Panc1 (cell line): ENCODE results near the gene ZNF684. TPM values are rescaled to one million over a fixed set of nuclear protein-coding genes. Genes with fewer than 3 reads are reported as not detected.
A peak's percentile ranks its signal among the peaks of the same experiment; 100 is the strongest.

Source experiments
- ATAC-seq: fragments of 200-7000 bp; cut with Tn5 transposase; 2 replicates; pipeline ENCODE4 v1.9.1; 2020; ENCODE audit warnings: mild to moderate bottlenecking, moderate library complexity
- BruUV-seq: library from RNA; stranded (reverse); fragments of 400-500 nt; replicated peaks from 2 replicates; lab custom pipeline; 2021; lab: Mats Ljungman, UMichigan
- CTCF ChIA-PET: fragments of 300-600 bp; sonication (Branson Sonifier 250); formaldehyde crosslinking; loops from one replicate; lab custom pipeline; 2022; ENCODE audit warnings: antibody characterized with exemption; lab: Charles Lee
- POLR2A ChIA-PET: fragments of 300-600 bp; sonication (Branson Sonifier 250); formaldehyde crosslinking; loops from one replicate; lab custom pipeline; 2022; ENCODE audit warnings: antibody characterized with exemption; lab: Charles Lee
- DNase-seq: peaks from one replicate; pipeline ENCODE4 v3.0.0-alpha.2; 2010; ENCODE audit warnings: low read depth, low spot score
- H3K27ac ChIP-seq: 2 replicates; pipeline ENCODE4 v1.5.1; 2011; ENCODE audit warnings: mild to moderate bottlenecking, low read length, inconsistent platforms
- H3K27me3 ChIP-seq: fragments of 200-500 bp; sonication (Bioruptor generic); 2 replicates; pipeline ENCODE4 v1.6.0; 2014; ENCODE audit warnings: low read length, inconsistent platforms; ENCODE audit not compliant: control insufficient read depth, insufficient read depth
- H3K36me3 ChIP-seq: fragments of 200-500 bp; sonication (Bioruptor generic); 2 replicates; pipeline ENCODE4 v1.5.1; 2014; ENCODE audit warnings: inconsistent platforms, mild to moderate bottlenecking, low read length, moderate library complexity; ENCODE audit not compliant: control insufficient read depth, insufficient read depth
- H3K4me1 ChIP-seq: 2 replicates; pipeline ENCODE4 v1.5.1; 2011; ENCODE audit warnings: inconsistent platforms, mild to moderate bottlenecking, low read length, moderate library complexity; ENCODE audit not compliant: control insufficient read depth, insufficient read depth
- H3K4me3 ChIP-seq, 2 experiments: 2 replicates each; pipeline ENCODE4 v1.5.1; 2011 to 2012; ENCODE audit warnings: low read depth in 2 of 2, low read length in 2 of 2, mild to moderate bottlenecking in 2 of 2, inconsistent platforms in 1 of 2, moderate library complexity in 1 of 2
- H3K9me3 ChIP-seq: fragments of 200-500 bp; sonication (Bioruptor generic); 2 replicates; pipeline ENCODE4 v1.5.1; 2014; ENCODE audit warnings: low read depth, mild to moderate bottlenecking, inconsistent platforms, low read length, moderate library complexity; ENCODE audit not compliant: control insufficient read depth, insufficient read depth
- POLR2AphosphoS5 ChIP-seq: IDR thresholded peaks from 2 replicates; pipeline ENCODE4 v1.6.1; 2012; ENCODE audit warnings: mild to moderate bottlenecking, low read depth, low read length, moderate library complexity
- SIN3A ChIP-seq: IDR thresholded peaks from 2 replicates; pipeline ENCODE4 v1.6.1; 2012; ENCODE audit warnings: low read depth, mild to moderate bottlenecking, low read length, moderate library complexity, borderline replicate concordance; ENCODE audit not compliant: insufficient read depth
- TCF7L2 ChIP-seq: IDR thresholded peaks from 2 replicates; pipeline ENCODE4 v1.6.1; 2011; ENCODE audit warnings: mild to moderate bottlenecking, low read depth, low read length, inconsistent platforms
- in situ Hi-C: cut with HindIII; loops from 2 replicates; pipeline ENCODE4 v1.10.0; 2016; ENCODE audit warnings: low sequenced_read_pairs, low pct_unique_long_range_greater_than_20kb
- intact Hi-C: fragments of 100-400 bp; cut with micrococcal nuclease; formaldehyde crosslinking; loops from one replicate; pipeline ENCODE4 v1.10.0; 2022; ENCODE audit not compliant: unreplicated experiment
- total RNA-seq: library from RNA; stranded (reverse); gene quantifications from one replicate; pipeline ENCODE4 v1.2.1, GENCODE V29; 2021; ENCODE audit not compliant: unreplicated experiment
- TF ChIP-seq, protein P1 (sequence below), 2 experiments: IDR thresholded peaks; 2 replicates each; pipeline ENCODE4 v1.6.1; 2011 to 2012; ENCODE audit warnings: low read depth in 2 of 2, control low read depth in 1 of 2, low read length in 1 of 2, mild to moderate bottlenecking in 1 of 2, moderate library complexity in 1 of 2; ENCODE audit not compliant: insufficient read depth in 1 of 2
- TF ChIP-seq, protein P2 (sequence below): fragments of 450-650 bp; IDR thresholded peaks from 2 replicates; pipeline ENCODE4 v1.5.1; 2017; ENCODE audit warnings: mild to moderate bottlenecking

Gene ZNF684
- total RNA-seq, 1 experiment from 2014 or later = 5.3 TPM

DNA sequence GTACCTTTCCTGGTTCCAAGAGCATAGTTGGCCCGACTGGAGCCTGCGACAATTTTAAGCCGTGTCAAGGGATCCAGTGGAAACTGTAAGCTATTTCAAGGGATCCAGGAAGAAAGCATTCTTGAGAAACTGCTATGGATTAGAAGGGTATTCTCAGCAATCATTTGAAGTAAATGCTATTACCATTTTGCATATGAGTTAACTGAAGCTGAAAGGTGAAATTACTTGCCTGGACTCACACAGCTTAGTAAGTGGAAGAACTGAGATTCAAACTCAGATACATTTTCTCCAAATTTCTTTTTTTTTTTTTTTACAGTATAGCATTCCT is 589 bp downstream of the ZNF684 start:
- CTCF ChIA-PET = interaction anchor here (0.6 to 0.7 kb wide), 4 partner anchors 37 to 159 kb away, joined by 3 to 6 read pairs (median 4); no protein-coding TSS in a partner anchor
- no TSS peak for BruUV-seq
- in situ Hi-C loops = no loop called here

DNA sequence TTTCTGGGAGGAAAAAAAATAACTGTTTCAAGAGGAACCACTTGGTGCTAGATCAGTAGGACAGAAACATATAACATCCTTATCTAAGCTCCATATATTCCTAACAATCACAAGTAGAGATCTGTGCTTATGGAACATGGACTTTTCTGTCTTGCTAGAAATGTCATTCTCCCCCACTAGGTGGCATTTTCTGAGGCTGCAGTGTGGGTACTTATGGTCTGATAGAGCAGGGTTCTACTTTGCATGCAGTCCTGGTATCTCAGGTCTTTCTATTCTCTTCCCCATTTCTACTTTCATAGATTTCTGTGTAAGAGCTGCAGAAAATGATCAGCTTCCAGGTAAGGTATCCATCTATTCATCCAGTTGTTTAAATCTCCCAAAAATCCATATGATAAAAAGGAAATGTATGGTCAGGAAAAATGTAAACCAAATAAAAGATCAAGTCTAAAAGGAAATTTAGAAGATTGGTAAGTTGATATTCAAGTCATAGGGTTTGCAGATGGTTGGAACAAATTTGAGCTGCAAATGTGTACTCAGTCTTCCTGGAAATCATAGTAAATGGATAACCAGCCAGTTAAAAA is 1.5 kb downstream of the ZNF684 start:
- peak overlapping the region; percentile 81 to 89; a peak in 3 of 4 replicates for H3K4me3 ChIP-seq
- CTCF ChIA-PET = interaction anchor here (0.5 to 0.7 kb wide), 3 partner anchors 31 to 601 kb away, joined by 3 to 7 read pairs (median 5); partner anchors contain the start of gene RIMS3

More for the DNA sequence above, 589 bp downstream of the ZNF684 start:
- Histone ChIP-seq H3K4me3 (peak overlapping the region; percentile 81 to 89), H3K9me3 (0 out of 2 replicates have a peak, but pooled peaks cover 3% of the 10 kb centered on the region), H3K36me3 (no peaks in the 10 kb centered on the region), H3K27ac (peak overlapping the region; percentile 93), H3K4me1 (peaks cover 7% of the 10 kb centered on the region), H3K27me3 (no peaks in the 10 kb centered on the region)
- POLR2A ChIA-PET = interaction anchor here (0.6 to 0.7 kb wide), 2 partner anchors 11 to 73 kb away, joined by 3 to 4 read pairs; no protein-coding TSS in a partner anchor
- intact Hi-C loops = no loop called here
- ATAC-seq = no peak
- TF ChIP-seq TCF7L2 (no peak), POLR2AphosphoS5 (no peak), SIN3A (no peak)
- TF ChIP-seq, protein P1, sequence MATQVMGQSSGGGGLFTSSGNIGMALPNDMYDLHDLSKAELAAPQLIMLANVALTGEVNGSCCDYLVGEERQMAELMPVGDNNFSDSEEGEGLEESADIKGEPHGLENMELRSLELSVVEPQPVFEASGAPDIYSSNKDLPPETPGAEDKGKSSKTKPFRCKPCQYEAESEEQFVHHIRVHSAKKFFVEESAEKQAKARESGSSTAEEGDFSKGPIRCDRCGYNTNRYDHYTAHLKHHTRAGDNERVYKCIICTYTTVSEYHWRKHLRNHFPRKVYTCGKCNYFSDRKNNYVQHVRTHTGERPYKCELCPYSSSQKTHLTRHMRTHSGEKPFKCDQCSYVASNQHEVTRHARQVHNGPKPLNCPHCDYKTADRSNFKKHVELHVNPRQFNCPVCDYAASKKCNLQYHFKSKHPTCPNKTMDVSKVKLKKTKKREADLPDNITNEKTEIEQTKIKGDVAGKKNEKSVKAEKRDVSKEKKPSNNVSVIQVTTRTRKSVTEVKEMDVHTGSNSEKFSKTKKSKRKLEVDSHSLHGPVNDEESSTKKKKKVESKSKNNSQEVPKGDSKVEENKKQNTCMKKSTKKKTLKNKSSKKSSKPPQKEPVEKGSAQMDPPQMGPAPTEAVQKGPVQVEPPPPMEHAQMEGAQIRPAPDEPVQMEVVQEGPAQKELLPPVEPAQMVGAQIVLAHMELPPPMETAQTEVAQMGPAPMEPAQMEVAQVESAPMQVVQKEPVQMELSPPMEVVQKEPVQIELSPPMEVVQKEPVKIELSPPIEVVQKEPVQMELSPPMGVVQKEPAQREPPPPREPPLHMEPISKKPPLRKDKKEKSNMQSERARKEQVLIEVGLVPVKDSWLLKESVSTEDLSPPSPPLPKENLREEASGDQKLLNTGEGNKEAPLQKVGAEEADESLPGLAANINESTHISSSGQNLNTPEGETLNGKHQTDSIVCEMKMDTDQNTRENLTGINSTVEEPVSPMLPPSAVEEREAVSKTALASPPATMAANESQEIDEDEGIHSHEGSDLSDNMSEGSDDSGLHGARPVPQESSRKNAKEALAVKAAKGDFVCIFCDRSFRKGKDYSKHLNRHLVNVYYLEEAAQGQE (IDR thresholded peaks at IDR 0.05; ENCODE audit: insufficient read depth in 1 of 2, low read depth in 2 of 2, low read length in 1 of 2) = no peak
- TF ChIP-seq, protein P2, sequence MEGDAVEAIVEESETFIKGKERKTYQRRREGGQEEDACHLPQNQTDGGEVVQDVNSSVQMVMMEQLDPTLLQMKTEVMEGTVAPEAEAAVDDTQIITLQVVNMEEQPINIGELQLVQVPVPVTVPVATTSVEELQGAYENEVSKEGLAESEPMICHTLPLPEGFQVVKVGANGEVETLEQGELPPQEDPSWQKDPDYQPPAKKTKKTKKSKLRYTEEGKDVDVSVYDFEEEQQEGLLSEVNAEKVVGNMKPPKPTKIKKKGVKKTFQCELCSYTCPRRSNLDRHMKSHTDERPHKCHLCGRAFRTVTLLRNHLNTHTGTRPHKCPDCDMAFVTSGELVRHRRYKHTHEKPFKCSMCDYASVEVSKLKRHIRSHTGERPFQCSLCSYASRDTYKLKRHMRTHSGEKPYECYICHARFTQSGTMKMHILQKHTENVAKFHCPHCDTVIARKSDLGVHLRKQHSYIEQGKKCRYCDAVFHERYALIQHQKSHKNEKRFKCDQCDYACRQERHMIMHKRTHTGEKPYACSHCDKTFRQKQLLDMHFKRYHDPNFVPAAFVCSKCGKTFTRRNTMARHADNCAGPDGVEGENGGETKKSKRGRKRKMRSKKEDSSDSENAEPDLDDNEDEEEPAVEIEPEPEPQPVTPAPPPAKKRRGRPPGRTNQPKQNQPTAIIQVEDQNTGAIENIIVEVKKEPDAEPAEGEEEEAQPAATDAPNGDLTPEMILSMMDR = no peak
- no peak for DNase-seq

More for the DNA sequence above, 1.5 kb downstream of the ZNF684 start:
- intact Hi-C loops = no loop called here
- POLR2A ChIA-PET = interaction anchor here (0.6 kb wide), 1 partner anchor 12 kb away, joined by 3 read pairs; no protein-coding TSS in a partner anchor
- no TSS peak for BruUV-seq
- Histone ChIP-seq H3K4me1 (peaks cover 7% of the 10 kb centered on the region), H3K27ac (peak overlapping the region; percentile 93), H3K36me3 (no peaks in the 10 kb centered on the region), H3K9me3 (0 out of 2 replicates have a peak, but pooled peaks cover 3% of the 10 kb centered on the region), H3K27me3 (no peaks in the 10 kb centered on the region)
- DNase-seq (peak; percentile 61), ATAC-seq (peak; percentile 69)
- TF ChIP-seq POLR2AphosphoS5 = no peak
- TF ChIP-seq, protein P2 = peak; percentile 76; the same call in 1 of the 2 replicates
- in situ Hi-C loops = no loop called here
